HG02798 (cell line): ENCODE results near the gene SHISA5.
"Not testable (repeated sequence)": the region's sequence is repeated elsewhere in the genome, so short reads cannot be mapped to it uniquely, and the experiment has no call there.

ENCODE experiments used
- ATAC-seq: cut with Tn5 transposase; IDR thresholded peaks from one replicate; pipeline ENCODE4 v1.9.1; 2021; ENCODE audit warnings: mild to moderate bottlenecking; ENCODE audit not compliant: unreplicated experiment, poor library complexity

The SHISA5 gene

GRCh38 chr3:48524970-48525369 lies 21.0 kb upstream of the SHISA5 start:
- ATAC-seq = no peak

GRCh38 chr3:48521635-48522034 lies 17.7 kb upstream of the SHISA5 start:
- no peak for ATAC-seq

- ATAC-seq = no peak
Observed at GRCh38 chr3:48519277-48519643, 15.3 kb upstream of the SHISA5 start.

- no peak for ATAC-seq
Observed at GRCh38 chr3:48518638-48519276, 14.8 kb upstream of the SHISA5 start.

GRCh38 chr3:48518069-48518468 lies 14.1 kb upstream of the SHISA5 start:
- no peak for ATAC-seq

- no peak for ATAC-seq
Observed at GRCh38 chr3:48516571-48516970, 12.6 kb upstream of the SHISA5 start.

- peak; percentile 39 for ATAC-seq
Observed at GRCh38 chr3:48514431-48515227, 10.7 kb upstream of the SHISA5 start.

- no peak for ATAC-seq
Observed at GRCh38 chr3:48511551-48511950, 7.6 kb upstream of the SHISA5 start.

GRCh38 chr3:48507256-48508061 lies 3.5 kb upstream of the SHISA5 start:
- ATAC-seq = peak; percentile 61

- ATAC-seq = no peak
Observed at GRCh38 chr3:48505968-48506504, 2.1 kb upstream of the SHISA5 start.

- ATAC-seq = no peak
Observed at GRCh38 chr3:48505146-48505545, 1.2 kb upstream of the SHISA5 start.

GRCh38 chr3:48503401-48504050 lies 448 bp downstream of the SHISA5 start:
- no peak for ATAC-seq

GRCh38 chr3:48502728-48503168 lies 1.2 kb downstream of the SHISA5 start:
- no peak for ATAC-seq

- no peak for ATAC-seq
Observed at GRCh38 chr3:48502121-48502520, 1.9 kb downstream of the SHISA5 start.

GRCh38 chr3:48501196-48501595 lies 2.8 kb downstream of the SHISA5 start:
- no peak for ATAC-seq

GRCh38 chr3:48500656-48501055 lies 3.3 kb downstream of the SHISA5 start:
- no peak for ATAC-seq

- no peak for ATAC-seq
Observed at GRCh38 chr3:48493203-48493501, 10.8 kb downstream of the SHISA5 start.

- ATAC-seq = no peak
Observed at GRCh38 chr3:48492461-48493202, 11.3 kb downstream of the SHISA5 start.

GRCh38 chr3:48486952-48487351 lies 17.0 kb downstream of the SHISA5 start:
- no peak for ATAC-seq

GRCh38 chr3:48482822-48483221 lies 21.2 kb downstream of the SHISA5 start:
- ATAC-seq = not testable (repeated sequence)
